GM12878 (cell line): Measurements from ENCODE around the gene THRB. TPM values are rescaled to one million over a fixed set of nuclear protein-coding genes. Genes with fewer than 3 reads are reported as not detected.

ENCODE experiments used
- ATAC-seq: fragments of 200-7000 bp; cut with Tn5 transposase; 3 replicates; pipeline ENCODE4 v1.9.1; 2020; ENCODE audit warnings: mild to moderate bottlenecking, moderate library complexity
- BruUV-seq: library from RNA; stranded (reverse); fragments of 400-500 nt; replicated peaks from 2 replicates; lab custom pipeline; 2021; lab: Mats Ljungman, UMichigan
- CTCF ChIA-PET: fragments of 300-600 bp; sonication (Branson Sonifier 250); formaldehyde crosslinking; extraction: SDS; loops from one replicate; lab custom pipeline; 2021; ENCODE audit warnings: inconsistent platforms; lab: Yijun Ruan, JAX
- POLR2A ChIA-PET: fragments of 350-600 bp; formaldehyde crosslinking; extraction: SDS; loops from one replicate; lab custom pipeline; 2021; ENCODE audit warnings: inconsistent platforms; lab: Charles Lee
- RAD21 ChIA-PET: fragments of 300-600 bp; sonication (Branson Sonifier 250); formaldehyde crosslinking; loops from one replicate; lab custom pipeline; 2023; ENCODE audit warnings: antibody characterized with exemption; ENCODE audit not compliant: unreplicated experiment; lab: Charles Lee
- SMC1A ChIA-PET: fragments of 300-600 bp; sonication (Branson Sonifier 250); formaldehyde crosslinking; loops from one replicate; lab custom pipeline; 2023; ENCODE audit not compliant: unreplicated experiment, uncharacterized antibody; lab: Charles Lee
- DNase-seq: peaks from one replicate; pipeline ENCODE4 v3.0.0-alpha.2; 2011; ENCODE audit warnings: low read depth, low spot score
- FAIRE-seq: peaks from 3 replicates; lab custom pipeline; 2011; peaks lifted over from hg19 to GRCh38; lab: Jason Lieb, UNC
- H2AFZ ChIP-seq: 2 replicates; pipeline ENCODE4 v1.6.0; 2011; ENCODE audit warnings: low read depth, low read length, control low read depth; ENCODE audit not compliant: control insufficient read depth
- H3K27ac ChIP-seq: 2 replicates; pipeline ENCODE4 v1.5.1; 2011; ENCODE audit warnings: control low read depth; ENCODE audit not compliant: control insufficient read depth, insufficient read depth
- H3K27me3 ChIP-seq, 2 experiments: replicated peaks in 1 of 2; 2 replicates each; pipeline versions ENCODE4 v1.6.0 to v1.6.1; 2011; ENCODE audit warnings: low read length in 1 of 2; ENCODE audit not compliant: control insufficient read depth in 2 of 2, insufficient read depth in 2 of 2
- H3K36me3 ChIP-seq, 2 experiments: 2 replicates each; pipeline ENCODE4 v1.5.1; 2011; ENCODE audit warnings: low read length in 1 of 2; ENCODE audit not compliant: control insufficient read depth in 2 of 2, insufficient read depth in 2 of 2
- H3K4me1 ChIP-seq: 2 replicates; pipeline ENCODE4 v1.6.1; 2011; ENCODE audit warnings: mild to moderate bottlenecking, low read length, moderate library complexity, mixed read lengths; ENCODE audit not compliant: control insufficient read depth, insufficient read depth
- H3K4me2 ChIP-seq: 2 replicates; pipeline ENCODE4 v1.6.0; 2011; ENCODE audit warnings: control low read depth; ENCODE audit not compliant: control insufficient read depth, insufficient read depth
- H3K4me3 ChIP-seq: fragments of 200-600 bp; sonication (generic); 2 replicates; pipeline ENCODE4 v1.5.1; 2016
- H3K79me2 ChIP-seq: 2 replicates; pipeline ENCODE4 v1.6.0; 2011; ENCODE audit warnings: low read length; ENCODE audit not compliant: control insufficient read depth, insufficient read depth
- H3K9ac ChIP-seq: 2 replicates; pipeline ENCODE4 v1.8.0; 2011; ENCODE audit warnings: low read length, control low read depth, mixed read lengths; ENCODE audit not compliant: control insufficient read depth, insufficient read depth
- H3K9me3 ChIP-seq: replicated peaks from 3 replicates; pipeline ENCODE4 v1.5.1; 2011; ENCODE audit warnings: mild to moderate bottlenecking, low read length; ENCODE audit not compliant: control insufficient read depth, insufficient read depth
- H4K20me1 ChIP-seq: 2 replicates; pipeline ENCODE4 v1.6.0; 2011; ENCODE audit not compliant: control insufficient read depth, insufficient read depth
- BACH1 ChIP-seq: fragments of 450-650 bp; IDR thresholded peaks from 2 replicates; pipeline ENCODE4 v1.6.1; 2017; ENCODE audit warnings: mild to moderate bottlenecking, borderline replicate concordance
- BHLHE40 ChIP-seq, 2 experiments: fragments of 450-650 bp in 1 of 2; IDR thresholded peaks; 2 replicates each; pipeline ENCODE4 v1.6.1; 2011 to 2017; ENCODE audit warnings: low read depth in 2 of 2, borderline replicate concordance in 1 of 2, improper control_type of control experiment in 1 of 2, low read length in 1 of 2, mild to moderate bottlenecking in 1 of 2
- HDAC2 ChIP-seq: fragments of 200-600 bp; sonication (generic); IDR thresholded peaks from 2 replicates; pipeline ENCODE4 v1.6.1; 2017
- HDAC6 ChIP-seq: fragments of 200-600 bp; sonication (generic); IDR thresholded peaks from one replicate; pipeline ENCODE4 v1.8.0; 2017; ENCODE audit warnings: antibody characterized with exemption; ENCODE audit not compliant: unreplicated experiment
- KLF5 ChIP-seq: fragments of 450-650 bp; IDR thresholded peaks from 2 replicates; pipeline ENCODE4 v1.6.1; 2014; ENCODE audit warnings: mild to moderate bottlenecking; ENCODE audit not compliant: partially characterized antibody
- POLR2A ChIP-seq: IDR thresholded peaks from 2 replicates; pipeline ENCODE4 v1.6.1; 2011; ENCODE audit warnings: low read depth, mild to moderate bottlenecking, low read length
- RAD21 ChIP-seq: IDR thresholded peaks from 2 replicates; pipeline ENCODE4 v1.6.1; 2011; ENCODE audit warnings: mild to moderate bottlenecking, low read depth, low read length, moderate library complexity; ENCODE audit not compliant: insufficient read depth
- SMARCA5 ChIP-seq: fragments of 450-650 bp; IDR thresholded peaks from 2 replicates; pipeline ENCODE4 v1.6.1; 2017; ENCODE audit warnings: mild to moderate bottlenecking
- TCF3 ChIP-seq: IDR thresholded peaks from 2 replicates; pipeline ENCODE4 v1.6.1; 2012; ENCODE audit warnings: low read depth, mild to moderate bottlenecking, low read length, borderline replicate concordance; ENCODE audit not compliant: insufficient read depth
- WGBS: methylation state at CpG from one replicate; pipeline ENCODE4 v1.1.6; 2016; ENCODE audit warnings: low lambda C conversion rate; ENCODE audit not compliant: insufficient replicate concordance, insufficient coverage; ENCODE audit errors: missing lambda C conversion rate; 5-methylcytosine and 5-hydroxymethylcytosine counted together
- in situ Hi-C: fragments of 300-500 bp; cut with MboI; formaldehyde crosslinking; loops from 9 replicates; pipeline ENCODE4 v1.14.3; 2018; ENCODE audit warnings: mixed read lengths
- intact Hi-C: fragments of 100-400 bp; cut with micrococcal nuclease; formaldehyde crosslinking; loops from one replicate; pipeline ENCODE4 v1.14.2; 2022; ENCODE audit not compliant: unreplicated experiment
- polyA plus RNA-seq, 11 experiments: library from polyadenylated mRNA; depleted of rRNA in 4 of 11; unstranded in 6 of 11; stranded (reverse) in 5 of 11; fragments of >200 nt; fragmentation: Nextera tagmentation in 4 of 11; fragmentation: Illumina TruSeq in 1 of 11; extraction: Ambion mirVana in 4 of 11; extraction: Trizol in 1 of 11; gene quantifications; 1 replicate in 1 of 11; 2 replicates in 10 of 11; pipeline versions ENCODE4 v1.2.1 to v1.2.3, GENCODE V29; 2011 to 2016; ENCODE audit warnings: inconsistent platforms in 2 of 11, missing spikeins in 2 of 11, low read depth in 1 of 11
- total RNA-seq, 4 experiments: library from RNA; depleted of rRNA in 3 of 4; stranded (reverse); fragments of >200 nt in 3 of 4; fragmentation: Illumina TruSeq in 1 of 4; extraction: Trizol in 1 of 4; gene quantifications; 2 replicates each; pipeline versions ENCODE4 v1.2.1 to v1.2.3, GENCODE V29; 2013 to 2021
- TF ChIP-seq, protein P1 (sequence below): IDR thresholded peaks from 2 replicates; pipeline ENCODE4 v1.6.1; 2012; ENCODE audit warnings: improper control_type of control experiment, low read depth, low read length; ENCODE audit not compliant: insufficient replicate concordance

Gene THRB
- total and polyA plus RNA-seq, 10 of the 15 experiments (the other 5 are each of a cell fraction or from before 2014, with no cell fraction given) = 0.05 TPM; not detected in 9

DNA sequence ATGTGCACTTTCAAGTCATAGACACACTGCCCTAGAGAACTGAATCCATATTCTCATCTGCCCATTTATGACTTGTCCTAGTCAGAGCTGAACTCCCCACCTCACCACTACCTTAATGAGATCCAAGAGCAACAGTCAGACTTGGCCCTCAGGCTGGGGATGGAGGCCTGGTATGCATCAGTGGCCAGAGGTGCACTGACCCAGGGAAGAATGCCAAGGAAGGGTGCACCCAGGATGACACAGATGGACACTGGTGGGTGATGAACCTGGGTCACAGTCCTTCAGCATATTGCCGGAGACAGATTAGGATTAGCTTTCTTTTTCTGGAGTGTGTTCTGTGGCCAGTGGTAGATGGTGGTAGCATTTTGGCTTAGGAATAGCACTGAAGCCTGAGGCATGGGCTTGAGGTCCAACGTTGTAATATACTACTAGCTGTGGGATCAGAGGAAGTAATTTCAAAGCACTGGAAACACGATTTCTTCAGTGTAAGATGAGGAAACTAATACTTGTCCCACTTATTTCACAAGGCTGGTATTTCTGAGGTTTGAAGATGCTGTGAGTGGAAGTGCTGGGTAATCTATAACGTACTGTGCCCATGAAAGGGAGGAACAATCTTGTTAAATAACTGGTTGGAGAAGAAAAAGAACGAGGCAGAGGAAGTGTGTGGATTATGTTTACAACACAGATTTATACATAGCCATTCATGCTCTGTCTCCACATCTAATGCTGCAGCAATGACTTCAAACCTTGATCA is 265.0 kb downstream of the THRB start:
- intact Hi-C loops = no loop called here
- Histone ChIP-seq H3K4me2 (no peak overlapping the region), H3K79me2 (no peaks in the 10 kb centered on the region), H4K20me1 (no peaks in the 10 kb centered on the region), H3K9me3 (no peaks in the 10 kb centered on the region), H3K27ac (no peak overlapping the region), H3K9ac (no peak overlapping the region), H2AFZ (no peak overlapping the region), H3K4me1 (no peaks in the 10 kb centered on the region), H3K27me3 (no peaks in the 10 kb centered on the region), H3K4me3 (no peak overlapping the region), H3K36me3 (no peaks in the 10 kb centered on the region)
- TF ChIP-seq, protein P1, sequence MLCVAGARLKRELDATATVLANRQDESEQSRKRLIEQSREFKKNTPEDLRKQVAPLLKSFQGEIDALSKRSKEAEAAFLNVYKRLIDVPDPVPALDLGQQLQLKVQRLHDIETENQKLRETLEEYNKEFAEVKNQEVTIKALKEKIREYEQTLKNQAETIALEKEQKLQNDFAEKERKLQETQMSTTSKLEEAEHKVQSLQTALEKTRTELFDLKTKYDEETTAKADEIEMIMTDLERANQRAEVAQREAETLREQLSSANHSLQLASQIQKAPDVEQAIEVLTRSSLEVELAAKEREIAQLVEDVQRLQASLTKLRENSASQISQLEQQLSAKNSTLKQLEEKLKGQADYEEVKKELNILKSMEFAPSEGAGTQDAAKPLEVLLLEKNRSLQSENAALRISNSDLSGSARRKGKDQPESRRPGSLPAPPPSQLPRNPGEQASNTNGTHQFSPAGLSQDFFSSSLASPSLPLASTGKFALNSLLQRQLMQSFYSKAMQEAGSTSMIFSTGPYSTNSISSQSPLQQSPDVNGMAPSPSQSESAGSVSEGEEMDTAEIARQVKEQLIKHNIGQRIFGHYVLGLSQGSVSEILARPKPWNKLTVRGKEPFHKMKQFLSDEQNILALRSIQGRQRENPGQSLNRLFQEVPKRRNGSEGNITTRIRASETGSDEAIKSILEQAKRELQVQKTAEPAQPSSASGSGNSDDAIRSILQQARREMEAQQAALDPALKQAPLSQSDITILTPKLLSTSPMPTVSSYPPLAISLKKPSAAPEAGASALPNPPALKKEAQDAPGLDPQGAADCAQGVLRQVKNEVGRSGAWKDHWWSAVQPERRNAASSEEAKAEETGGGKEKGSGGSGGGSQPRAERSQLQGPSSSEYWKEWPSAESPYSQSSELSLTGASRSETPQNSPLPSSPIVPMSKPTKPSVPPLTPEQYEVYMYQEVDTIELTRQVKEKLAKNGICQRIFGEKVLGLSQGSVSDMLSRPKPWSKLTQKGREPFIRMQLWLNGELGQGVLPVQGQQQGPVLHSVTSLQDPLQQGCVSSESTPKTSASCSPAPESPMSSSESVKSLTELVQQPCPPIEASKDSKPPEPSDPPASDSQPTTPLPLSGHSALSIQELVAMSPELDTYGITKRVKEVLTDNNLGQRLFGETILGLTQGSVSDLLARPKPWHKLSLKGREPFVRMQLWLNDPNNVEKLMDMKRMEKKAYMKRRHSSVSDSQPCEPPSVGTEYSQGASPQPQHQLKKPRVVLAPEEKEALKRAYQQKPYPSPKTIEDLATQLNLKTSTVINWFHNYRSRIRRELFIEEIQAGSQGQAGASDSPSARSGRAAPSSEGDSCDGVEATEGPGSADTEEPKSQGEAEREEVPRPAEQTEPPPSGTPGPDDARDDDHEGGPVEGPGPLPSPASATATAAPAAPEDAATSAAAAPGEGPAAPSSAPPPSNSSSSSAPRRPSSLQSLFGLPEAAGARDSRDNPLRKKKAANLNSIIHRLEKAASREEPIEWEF = no peak
- TF ChIP-seq SMARCA5 (no peak), RAD21 (no peak), POLR2A (no peak), HDAC2 (no peak), TCF3 (no peak), BHLHE40 (IDR thresholded peaks at IDR 0.05; ENCODE audit: borderline replicate concordance in 1 of 2, low read depth in 2 of 2, low read length in 1 of 2) (no peak), HDAC6 (no peak), KLF5 (no peak), BACH1 (no peak)
- ChIA-PET POLR2A (no interaction called here), RAD21 (no interaction called here), CTCF (interaction anchor here (0.9 kb wide), 2 partner anchors 9 to 42 kb away, joined by 3 to 4 read pairs; no protein-coding TSS in a partner anchor), SMC1A (interaction anchor here (1.6 kb wide), 1 partner anchor 10 kb away, joined by 4 read pairs; no protein-coding TSS in a partner anchor)
- ATAC-seq = peak; percentile 17; the same call in 1 of the 3 replicates
- FAIRE-seq = no peak
- in situ Hi-C loops = no loop called here
- 18% methylated on average over 5 of the region's 5 CpGs for WGBS
- DNase-seq = no peak
- BruUV-seq = no TSS peak
